ENCODE measurements around the gene ALPP.

ALPP gene

DNA sequence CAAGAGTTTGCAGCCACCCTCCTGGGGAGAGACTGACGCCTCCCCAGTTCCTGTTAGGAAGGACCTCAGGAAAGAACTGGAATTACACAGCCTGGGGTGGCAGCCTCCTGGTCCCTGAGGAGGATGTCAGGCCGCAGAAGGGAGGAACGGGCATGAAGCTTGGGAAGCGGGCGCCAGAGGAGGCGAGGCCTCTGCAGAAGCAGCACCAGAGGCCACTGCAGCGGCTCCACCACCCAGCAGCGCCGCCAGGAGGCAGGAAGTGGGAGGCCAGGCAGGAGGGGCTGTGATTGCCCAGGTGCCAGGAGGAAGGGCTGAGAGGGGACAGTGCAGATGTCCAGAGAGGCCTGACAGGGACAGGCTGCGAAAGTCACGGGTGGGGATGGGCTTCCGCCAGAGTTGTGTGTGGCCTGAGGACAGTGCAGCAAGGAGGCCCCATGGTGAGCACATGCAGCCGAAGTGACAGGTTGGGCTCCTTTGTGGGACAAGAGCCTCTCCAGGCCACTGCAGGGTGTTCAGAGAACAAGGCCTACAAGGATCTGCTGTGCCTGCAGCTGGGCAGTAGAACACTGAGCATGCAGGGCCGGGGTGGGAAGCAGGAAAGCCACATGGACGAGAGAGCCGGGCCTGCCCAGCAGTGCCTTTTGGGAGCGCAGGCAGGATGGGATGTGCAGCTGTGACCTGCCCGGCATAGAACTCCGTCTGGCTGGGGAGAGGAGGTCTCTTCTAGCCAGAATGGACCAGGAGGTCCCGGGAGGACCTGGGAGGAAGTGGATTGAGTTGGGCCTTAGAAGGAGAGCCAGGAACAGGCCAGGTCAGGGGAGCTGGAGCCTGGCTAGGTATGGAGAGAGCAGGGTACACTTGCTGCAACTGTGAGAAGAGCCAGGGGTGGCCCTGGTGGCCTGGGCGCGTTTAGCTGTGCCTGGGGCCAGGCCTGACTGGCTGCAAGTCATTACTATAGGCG is 39.1 kb upstream of the ALPP start:
- no peak for DNase-seq (ENCODE audit: low read depth)
- H3K4me3 ChIP-seq (ENCODE audit: control insufficient read depth, low read depth, low read length), result no peak overlapping the region
- TF ChIP-seq, protein P1, sequence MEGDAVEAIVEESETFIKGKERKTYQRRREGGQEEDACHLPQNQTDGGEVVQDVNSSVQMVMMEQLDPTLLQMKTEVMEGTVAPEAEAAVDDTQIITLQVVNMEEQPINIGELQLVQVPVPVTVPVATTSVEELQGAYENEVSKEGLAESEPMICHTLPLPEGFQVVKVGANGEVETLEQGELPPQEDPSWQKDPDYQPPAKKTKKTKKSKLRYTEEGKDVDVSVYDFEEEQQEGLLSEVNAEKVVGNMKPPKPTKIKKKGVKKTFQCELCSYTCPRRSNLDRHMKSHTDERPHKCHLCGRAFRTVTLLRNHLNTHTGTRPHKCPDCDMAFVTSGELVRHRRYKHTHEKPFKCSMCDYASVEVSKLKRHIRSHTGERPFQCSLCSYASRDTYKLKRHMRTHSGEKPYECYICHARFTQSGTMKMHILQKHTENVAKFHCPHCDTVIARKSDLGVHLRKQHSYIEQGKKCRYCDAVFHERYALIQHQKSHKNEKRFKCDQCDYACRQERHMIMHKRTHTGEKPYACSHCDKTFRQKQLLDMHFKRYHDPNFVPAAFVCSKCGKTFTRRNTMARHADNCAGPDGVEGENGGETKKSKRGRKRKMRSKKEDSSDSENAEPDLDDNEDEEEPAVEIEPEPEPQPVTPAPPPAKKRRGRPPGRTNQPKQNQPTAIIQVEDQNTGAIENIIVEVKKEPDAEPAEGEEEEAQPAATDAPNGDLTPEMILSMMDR (IDR thresholded peaks at IDR 0.05; ENCODE audit: control insufficient read depth, insufficient read depth, low read depth, low read length, missing control alignments), result peak; percentile 32

DNA sequence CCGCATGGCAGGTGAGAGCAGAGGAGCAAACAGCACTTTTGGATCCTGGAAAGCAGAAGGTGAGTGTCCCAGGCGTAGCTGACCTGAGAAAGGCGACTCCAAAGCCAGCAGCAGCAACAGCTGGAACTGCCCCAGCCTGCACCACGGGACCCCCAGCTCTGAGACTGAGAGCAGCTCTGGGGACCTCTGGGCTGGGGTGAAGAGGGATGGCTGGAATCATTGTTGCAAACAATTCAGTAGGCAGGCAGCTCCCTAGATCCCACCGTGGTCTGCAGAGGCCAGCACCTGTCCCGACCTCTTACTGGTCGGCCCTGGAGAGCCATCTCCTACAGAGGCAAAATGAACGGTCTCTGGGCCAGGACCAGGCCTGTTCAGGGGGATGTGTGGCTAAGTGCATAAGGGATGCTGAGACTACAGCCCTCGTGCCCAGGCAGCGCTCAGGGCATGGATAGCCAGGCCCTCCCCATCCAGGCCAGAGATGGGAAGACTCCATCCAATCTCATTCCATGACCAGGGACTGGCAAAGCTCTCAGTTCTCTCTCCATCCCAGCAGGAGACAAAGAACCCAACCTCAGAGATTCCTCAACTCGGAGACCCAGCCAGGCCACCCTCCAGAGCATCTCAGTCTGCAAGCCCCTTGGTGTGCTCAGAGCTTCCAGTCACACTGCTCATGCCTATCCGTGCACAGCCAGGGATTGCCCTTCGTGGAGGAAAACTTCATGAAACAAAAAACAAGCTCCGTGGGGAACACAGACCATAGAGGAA is 38.2 kb upstream of the ALPP start:
- TF ChIP-seq, protein P1 (IDR thresholded peaks at IDR 0.05; ENCODE audit: control insufficient read depth, insufficient read depth, low read depth, low read length, missing control alignments), result no peak
- no peak for DNase-seq (ENCODE audit: low read depth)

DNA sequence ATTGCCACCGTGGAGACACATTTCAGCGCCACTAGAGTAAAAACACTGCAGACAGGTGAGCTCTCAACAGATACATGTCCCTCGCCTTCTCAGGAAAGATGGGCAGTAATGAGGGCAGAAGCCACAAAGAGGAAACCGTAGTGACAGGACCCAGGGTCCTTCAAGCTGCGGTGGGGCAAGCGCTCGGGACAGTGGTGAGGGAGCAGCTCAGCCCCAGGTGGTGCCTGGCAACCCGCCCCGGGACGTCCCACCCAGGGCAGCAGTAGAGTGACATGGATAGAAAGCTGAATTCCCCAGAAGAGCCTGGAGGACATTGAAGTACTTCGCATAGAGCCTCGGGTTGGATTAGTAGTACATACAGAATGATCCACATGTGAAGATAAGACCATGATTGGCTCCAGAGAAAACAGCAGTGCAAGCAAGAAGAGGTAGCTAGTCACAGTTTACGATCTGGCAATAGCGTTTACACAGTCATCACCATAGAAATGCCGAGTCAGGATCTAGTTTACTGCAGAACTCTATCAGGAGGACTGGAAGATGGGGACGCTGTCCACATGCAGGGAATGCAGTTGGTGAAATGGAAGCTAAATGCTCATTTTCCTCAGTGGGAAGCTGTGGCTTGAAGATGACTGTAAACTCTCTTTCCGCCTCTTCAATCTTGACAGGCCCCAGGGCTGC is 37.4 kb upstream of the ALPP start:
- DNase-seq (ENCODE audit: low read depth), result no peak
- TF ChIP-seq, protein P1 (IDR thresholded peaks at IDR 0.05; ENCODE audit: control insufficient read depth, insufficient read depth, low read depth, low read length, missing control alignments), result no peak
- no peak overlapping the region for H3K4me3 ChIP-seq (ENCODE audit: control insufficient read depth, low read depth, low read length)

More for the DNA sequence above, 38.2 kb upstream of the ALPP start:
- no peak overlapping the region for H3K4me3 ChIP-seq (ENCODE audit: control insufficient read depth, low read depth, low read length)

DNA sequence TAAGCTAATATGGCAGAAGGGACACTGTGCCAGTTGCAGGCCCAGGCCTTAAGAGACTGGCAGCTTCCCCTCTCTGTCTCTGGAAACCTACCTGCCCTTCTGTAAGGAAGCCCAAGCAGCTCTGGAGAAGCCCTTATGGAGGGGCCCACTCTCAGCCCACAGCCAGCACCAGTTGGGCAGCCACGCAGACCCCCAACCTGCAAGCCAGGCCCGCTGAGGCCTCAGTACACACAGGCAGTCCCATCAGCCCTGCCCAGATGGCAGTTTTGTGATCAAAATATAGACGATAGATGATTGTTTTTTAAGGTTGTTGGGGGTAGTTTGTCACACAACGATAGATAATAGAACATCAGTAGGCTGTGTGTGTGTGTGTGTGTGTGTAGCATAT is 36.8 kb upstream of the ALPP start:
- H3K4me3 ChIP-seq (ENCODE audit: control insufficient read depth, low read depth, low read length), result no peak overlapping the region
- DNase-seq (ENCODE audit: low read depth), result no peak
- TF ChIP-seq, protein P1 (IDR thresholded peaks at IDR 0.05; ENCODE audit: control insufficient read depth, insufficient read depth, low read depth, low read length, missing control alignments), result no peak

DNA sequence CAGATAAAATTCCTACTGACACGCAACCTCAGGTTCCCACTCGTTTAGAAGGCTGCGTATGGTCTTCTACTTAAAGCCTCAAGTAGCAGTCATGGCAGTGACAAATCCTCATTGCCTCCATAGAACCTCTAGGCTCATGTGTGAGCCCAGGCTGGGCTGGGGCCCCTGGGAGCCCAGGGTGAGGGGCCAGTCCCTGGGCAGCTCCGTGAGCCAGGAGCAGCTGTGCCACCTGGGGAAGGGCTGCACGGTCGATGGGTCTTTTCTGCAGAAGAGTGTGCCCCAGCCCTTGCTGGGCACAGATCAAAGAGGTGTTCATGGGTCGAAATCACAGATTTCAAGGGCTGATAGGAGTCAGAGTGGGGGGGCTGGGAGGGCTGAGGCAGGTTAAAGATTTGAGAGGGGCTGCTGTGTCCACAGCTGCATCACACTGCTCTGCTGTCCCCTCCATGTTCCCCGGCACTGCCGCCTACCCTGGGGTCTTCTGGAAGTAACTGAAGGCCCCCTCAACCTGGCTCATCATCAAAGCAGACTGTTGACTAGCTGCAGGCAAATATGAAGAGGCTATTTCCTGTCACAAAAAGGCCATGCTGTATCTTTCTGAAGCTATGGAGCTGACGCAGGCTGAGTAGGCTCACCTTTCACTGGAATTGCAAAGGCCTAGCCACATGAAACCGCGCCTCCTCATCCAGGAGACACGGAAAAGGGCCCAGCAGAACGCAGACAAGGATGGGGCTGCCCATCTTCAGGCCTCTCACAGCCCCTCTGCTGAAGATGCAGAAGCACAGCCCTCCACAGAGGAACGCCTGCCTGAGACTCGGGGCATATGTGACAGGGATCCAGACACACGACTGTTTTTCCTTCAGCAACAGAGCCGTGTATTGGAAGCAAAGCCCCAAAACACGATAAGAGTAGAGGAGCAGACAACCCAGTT is 35.7 kb upstream of the ALPP start:
- no peak for DNase-seq (ENCODE audit: low read depth)
- TF ChIP-seq, protein P1 (IDR thresholded peaks at IDR 0.05; ENCODE audit: control insufficient read depth, insufficient read depth, low read depth, low read length, missing control alignments), result no peak
- no peak overlapping the region for H3K4me3 ChIP-seq (ENCODE audit: control insufficient read depth, low read depth, low read length)

All from AG09309 (cell line).